Mammary epithelial cell (primary cell): Measurements from ENCODE around the gene MRPL4.

Experiments
- EZH2 ChIP-seq: IDR thresholded peaks from 2 replicates; pipeline ENCODE4 v1.6.1; 2012; ENCODE audit warnings: low read length, inconsistent platforms, borderline replicate concordance
- TF ChIP-seq, protein P1 (sequence below), 2 donors: IDR thresholded peaks in 1 of 2; conservative IDR thresholded peaks in 1 of 2; 2 replicates each; pipeline ENCODE4 v1.5.1; 2011 to 2012; ENCODE audit warnings: inconsistent platforms in 2 of 2, low read length in 2 of 2, mild to moderate bottlenecking in 2 of 2, control low read depth in 1 of 2, low read depth in 1 of 2; ENCODE audit not compliant: insufficient read depth in 1 of 2; ENCODE audit errors: extremely low read depth in 1 of 2

DNA sequence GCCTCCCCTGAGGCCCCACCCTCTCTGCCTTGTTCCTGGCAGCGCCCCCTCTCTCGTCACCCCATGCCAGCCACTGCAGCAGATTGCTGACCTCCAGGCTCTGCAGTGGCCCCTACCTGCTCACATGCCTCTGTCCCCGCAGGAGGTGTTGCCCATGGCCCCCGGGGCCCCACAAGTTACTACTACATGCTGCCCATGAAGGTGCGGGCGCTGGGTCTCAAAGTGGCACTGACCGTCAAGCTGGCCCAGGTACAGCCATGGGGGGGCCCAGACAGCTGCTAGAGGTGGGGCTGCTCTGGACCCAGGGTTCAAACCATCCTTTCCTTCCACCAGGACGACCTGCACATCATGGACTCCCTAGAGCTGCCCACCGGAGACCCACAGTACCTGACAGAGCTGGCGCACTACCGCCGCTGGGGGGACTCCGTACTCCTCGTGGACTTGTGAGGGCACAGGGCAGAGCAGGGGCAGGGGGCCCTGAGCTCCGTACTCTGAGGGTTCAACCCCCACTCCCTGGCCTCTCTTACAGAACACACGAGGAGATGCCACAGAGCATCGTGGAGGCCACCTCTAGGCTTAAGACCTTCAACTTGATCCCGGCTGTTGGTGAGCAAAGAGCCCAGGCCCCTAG, 6.2 kb downstream of the MRPL4 start:
- TF ChIP-seq, protein P1, sequence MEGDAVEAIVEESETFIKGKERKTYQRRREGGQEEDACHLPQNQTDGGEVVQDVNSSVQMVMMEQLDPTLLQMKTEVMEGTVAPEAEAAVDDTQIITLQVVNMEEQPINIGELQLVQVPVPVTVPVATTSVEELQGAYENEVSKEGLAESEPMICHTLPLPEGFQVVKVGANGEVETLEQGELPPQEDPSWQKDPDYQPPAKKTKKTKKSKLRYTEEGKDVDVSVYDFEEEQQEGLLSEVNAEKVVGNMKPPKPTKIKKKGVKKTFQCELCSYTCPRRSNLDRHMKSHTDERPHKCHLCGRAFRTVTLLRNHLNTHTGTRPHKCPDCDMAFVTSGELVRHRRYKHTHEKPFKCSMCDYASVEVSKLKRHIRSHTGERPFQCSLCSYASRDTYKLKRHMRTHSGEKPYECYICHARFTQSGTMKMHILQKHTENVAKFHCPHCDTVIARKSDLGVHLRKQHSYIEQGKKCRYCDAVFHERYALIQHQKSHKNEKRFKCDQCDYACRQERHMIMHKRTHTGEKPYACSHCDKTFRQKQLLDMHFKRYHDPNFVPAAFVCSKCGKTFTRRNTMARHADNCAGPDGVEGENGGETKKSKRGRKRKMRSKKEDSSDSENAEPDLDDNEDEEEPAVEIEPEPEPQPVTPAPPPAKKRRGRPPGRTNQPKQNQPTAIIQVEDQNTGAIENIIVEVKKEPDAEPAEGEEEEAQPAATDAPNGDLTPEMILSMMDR (conservative IDR thresholded peaks at IDR 0.05 in 1 of 2, IDR thresholded peaks at IDR 0.05 in 1 of 2; ENCODE audit: extremely low read depth in 1 of 2, insufficient read depth in 1 of 2, low read depth in 1 of 2, low read length in 2 of 2), result no peak
- TF ChIP-seq EZH2, result no peak
